HL-60 (cell line): ENCODE results near the gene CACNA1E.

Experiments
- GABPA ChIP-seq: IDR thresholded peaks from 2 replicates; pipeline ENCODE4 v1.6.1; 2012; ENCODE audit warnings: low read depth
- POLR2AphosphoS5 ChIP-seq: IDR thresholded peaks from 2 replicates; pipeline ENCODE4 v1.6.1; 2012; ENCODE audit warnings: low read depth
- TF ChIP-seq, protein P1 (sequence below): IDR thresholded peaks from one replicate; pipeline ENCODE4 v1.5.1; 2011; ENCODE audit warnings: low read length, control low read depth, inconsistent platforms; ENCODE audit not compliant: insufficient read depth
- TF ChIP-seq, protein P2 (sequence below): IDR thresholded peaks from 2 replicates; pipeline ENCODE4 v1.6.1; 2012; ENCODE audit warnings: low read depth; ENCODE audit not compliant: insufficient replicate concordance

DNA sequence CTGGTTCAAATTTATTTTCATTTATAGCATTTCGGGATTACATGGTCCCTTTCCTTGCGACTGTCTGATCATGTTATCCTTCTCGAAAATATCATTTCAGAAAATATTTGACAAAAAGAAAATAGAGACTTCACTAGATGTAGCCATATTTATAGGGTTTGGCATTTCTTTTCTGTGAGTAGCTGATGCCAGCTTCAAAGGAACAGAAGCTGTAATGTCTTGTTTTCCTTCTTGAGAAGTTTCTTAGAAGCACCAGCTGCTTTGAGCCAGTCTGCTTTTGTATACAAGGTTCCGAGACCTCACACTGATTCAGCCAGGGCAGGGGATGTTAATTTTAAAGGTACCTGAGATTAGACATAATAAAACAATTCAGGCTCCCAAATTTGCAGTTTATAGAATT is 329.9 kb downstream of the CACNA1E start:
- TF ChIP-seq, protein P1, sequence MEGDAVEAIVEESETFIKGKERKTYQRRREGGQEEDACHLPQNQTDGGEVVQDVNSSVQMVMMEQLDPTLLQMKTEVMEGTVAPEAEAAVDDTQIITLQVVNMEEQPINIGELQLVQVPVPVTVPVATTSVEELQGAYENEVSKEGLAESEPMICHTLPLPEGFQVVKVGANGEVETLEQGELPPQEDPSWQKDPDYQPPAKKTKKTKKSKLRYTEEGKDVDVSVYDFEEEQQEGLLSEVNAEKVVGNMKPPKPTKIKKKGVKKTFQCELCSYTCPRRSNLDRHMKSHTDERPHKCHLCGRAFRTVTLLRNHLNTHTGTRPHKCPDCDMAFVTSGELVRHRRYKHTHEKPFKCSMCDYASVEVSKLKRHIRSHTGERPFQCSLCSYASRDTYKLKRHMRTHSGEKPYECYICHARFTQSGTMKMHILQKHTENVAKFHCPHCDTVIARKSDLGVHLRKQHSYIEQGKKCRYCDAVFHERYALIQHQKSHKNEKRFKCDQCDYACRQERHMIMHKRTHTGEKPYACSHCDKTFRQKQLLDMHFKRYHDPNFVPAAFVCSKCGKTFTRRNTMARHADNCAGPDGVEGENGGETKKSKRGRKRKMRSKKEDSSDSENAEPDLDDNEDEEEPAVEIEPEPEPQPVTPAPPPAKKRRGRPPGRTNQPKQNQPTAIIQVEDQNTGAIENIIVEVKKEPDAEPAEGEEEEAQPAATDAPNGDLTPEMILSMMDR = no peak
- TF ChIP-seq POLR2AphosphoS5 (no peak), GABPA (no peak)
- TF ChIP-seq, protein P2, sequence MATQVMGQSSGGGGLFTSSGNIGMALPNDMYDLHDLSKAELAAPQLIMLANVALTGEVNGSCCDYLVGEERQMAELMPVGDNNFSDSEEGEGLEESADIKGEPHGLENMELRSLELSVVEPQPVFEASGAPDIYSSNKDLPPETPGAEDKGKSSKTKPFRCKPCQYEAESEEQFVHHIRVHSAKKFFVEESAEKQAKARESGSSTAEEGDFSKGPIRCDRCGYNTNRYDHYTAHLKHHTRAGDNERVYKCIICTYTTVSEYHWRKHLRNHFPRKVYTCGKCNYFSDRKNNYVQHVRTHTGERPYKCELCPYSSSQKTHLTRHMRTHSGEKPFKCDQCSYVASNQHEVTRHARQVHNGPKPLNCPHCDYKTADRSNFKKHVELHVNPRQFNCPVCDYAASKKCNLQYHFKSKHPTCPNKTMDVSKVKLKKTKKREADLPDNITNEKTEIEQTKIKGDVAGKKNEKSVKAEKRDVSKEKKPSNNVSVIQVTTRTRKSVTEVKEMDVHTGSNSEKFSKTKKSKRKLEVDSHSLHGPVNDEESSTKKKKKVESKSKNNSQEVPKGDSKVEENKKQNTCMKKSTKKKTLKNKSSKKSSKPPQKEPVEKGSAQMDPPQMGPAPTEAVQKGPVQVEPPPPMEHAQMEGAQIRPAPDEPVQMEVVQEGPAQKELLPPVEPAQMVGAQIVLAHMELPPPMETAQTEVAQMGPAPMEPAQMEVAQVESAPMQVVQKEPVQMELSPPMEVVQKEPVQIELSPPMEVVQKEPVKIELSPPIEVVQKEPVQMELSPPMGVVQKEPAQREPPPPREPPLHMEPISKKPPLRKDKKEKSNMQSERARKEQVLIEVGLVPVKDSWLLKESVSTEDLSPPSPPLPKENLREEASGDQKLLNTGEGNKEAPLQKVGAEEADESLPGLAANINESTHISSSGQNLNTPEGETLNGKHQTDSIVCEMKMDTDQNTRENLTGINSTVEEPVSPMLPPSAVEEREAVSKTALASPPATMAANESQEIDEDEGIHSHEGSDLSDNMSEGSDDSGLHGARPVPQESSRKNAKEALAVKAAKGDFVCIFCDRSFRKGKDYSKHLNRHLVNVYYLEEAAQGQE = no peak
